HAP-1 (cell line): ENCODE data around the gene KIF12.
"Not testable (repeated sequence)": the region's sequence is repeated elsewhere in the genome, so short reads cannot be mapped to it uniquely, and the experiment has no call there.

Experiments
- DNase-seq, 2 experiments: peaks; one replicate each; pipeline ENCODE4 v3.0.0-alpha.2; 2016 to 2020; ENCODE audit warnings: low spot score in 2 of 2
- H3K27me3 ChIP-seq: fragments of 250-450 bp; sonication (Bioruptor Pico); 2 replicates; pipeline ENCODE4 v1.5.1; 2020; ENCODE audit warnings: low read depth, mild to moderate bottlenecking, moderate library complexity
- H3K36me3 ChIP-seq: fragments of 250-450 bp; sonication (Bioruptor Pico); replicated peaks from 2 replicates; pipeline ENCODE4 v1.5.1; 2020; ENCODE audit warnings: mild to moderate bottlenecking
- H3K4me1 ChIP-seq: fragments of 250-450 bp; sonication (Bioruptor Pico); 2 replicates; pipeline ENCODE4 v1.5.1; 2020; ENCODE audit warnings: mild to moderate bottlenecking
- H3K4me3 ChIP-seq: fragments of 250-450 bp; sonication (Bioruptor Pico); 2 replicates; pipeline ENCODE4 v1.5.1; 2020; ENCODE audit warnings: mild to moderate bottlenecking, moderate library complexity
- H3K9me3 ChIP-seq: fragments of 250-450 bp; sonication (Bioruptor Pico); 2 replicates; pipeline ENCODE4 v1.5.1; 2020; ENCODE audit warnings: mild to moderate bottlenecking, moderate library complexity
- in situ Hi-C: fragments of 300-500 bp; cut with MboI; formaldehyde crosslinking; loops from 3 replicates; pipeline ENCODE4 v1.14.3; 2020; ENCODE audit warnings: low sequenced_read_pairs, inconsistent platforms, mixed read lengths

KIF12 gene

GRCh38 chr9:114130141-114130540, 31.0 kb upstream of the KIF12 start:
- Histone ChIP-seq H3K9me3 (no peaks in the 10 kb centered on the region), H3K4me1 (peaks cover 8% of the 10 kb centered on the region), H3K36me3 (no peaks in the 10 kb centered on the region), H3K27me3 (no peaks in the 10 kb centered on the region), H3K4me3 (no peak overlapping the region)
- in situ Hi-C loops, result no loop called here
- DNase-seq, result no peak

GRCh38 chr9:114128759-114129158, 29.7 kb upstream of the KIF12 start:
- H3K9me3 ChIP-seq, H3K27me3 ChIP-seq, H3K4me3 ChIP-seq, DNase-seq, H3K4me1 ChIP-seq, H3K36me3 ChIP-seq, in situ Hi-C loops: not testable (repeated sequence)

DNA sequence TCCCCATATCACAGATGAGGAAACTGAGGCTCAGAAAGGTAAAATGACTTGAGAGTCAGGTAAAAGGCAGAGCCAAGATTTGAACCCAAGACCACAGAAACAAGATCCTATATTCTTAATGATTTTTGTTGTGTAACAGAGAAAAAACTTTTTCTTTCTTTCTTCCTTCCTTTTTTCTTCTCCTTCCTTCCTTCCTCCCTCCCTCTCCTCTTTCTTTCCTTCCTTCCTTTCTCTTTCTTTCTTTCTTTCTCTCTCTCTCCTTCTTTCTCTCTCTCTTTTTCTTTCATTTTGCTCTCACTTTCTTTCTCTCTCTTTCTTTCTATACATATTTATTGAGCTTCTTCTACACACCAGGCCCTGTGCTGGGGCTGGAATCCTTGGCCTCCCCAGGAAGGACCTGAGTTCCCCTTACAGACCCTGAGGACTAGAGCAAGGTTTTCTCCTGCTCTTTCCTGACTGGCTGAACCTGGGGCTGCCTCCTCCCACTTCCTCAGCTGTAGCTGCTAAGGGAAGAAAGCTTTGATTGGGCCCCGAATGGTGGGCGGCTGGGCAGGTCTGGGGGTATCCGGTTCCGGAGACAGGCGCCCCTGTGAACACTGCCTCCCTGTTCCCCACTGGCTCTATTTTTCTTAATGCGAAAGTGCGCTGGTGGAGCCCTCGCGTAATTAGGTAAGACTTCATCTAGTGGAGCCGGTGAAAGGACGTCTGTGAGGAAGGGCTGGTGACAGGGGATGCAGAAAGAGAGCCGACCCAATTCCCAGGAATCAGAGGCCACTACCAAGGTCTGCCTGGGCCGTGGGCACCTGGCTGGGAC, 27.4 kb upstream of the KIF12 start:
- Histone ChIP-seq H3K36me3 (no peaks in the 10 kb centered on the region), H3K4me1 (peaks cover under 1% of the 10 kb centered on the region), H3K4me3 (no peak overlapping the region), H3K27me3 (no peaks in the 10 kb centered on the region), H3K9me3 (no peaks in the 10 kb centered on the region)
- DNase-seq, result no peak
- in situ Hi-C loops, result no loop called here

- in situ Hi-C loops, result no loop called here
- H3K36me3 ChIP-seq, result no peaks in the 10 kb centered on the region
- H3K9me3 ChIP-seq, result no peaks in the 10 kb centered on the region
- no peak for DNase-seq
- no peak overlapping the region for H3K4me3 ChIP-seq
- H3K27me3 ChIP-seq, result no peaks in the 10 kb centered on the region; the same call in 1 of the 2 replicates
- H3K4me1 ChIP-seq, result no peaks in the 10 kb centered on the region
Observed at GRCh38 chr9:114125476-114126013, 26.5 kb upstream of the KIF12 start.

- Histone ChIP-seq H3K36me3 (no peaks in the 10 kb centered on the region), H3K4me3 (no peak overlapping the region), H3K4me1 (no peaks in the 10 kb centered on the region), H3K9me3 (no peaks in the 10 kb centered on the region), H3K27me3 (peaks cover 3% of the 10 kb centered on the region; the same call in 1 of the 2 replicates)
- DNase-seq, result no peak
- in situ Hi-C loops, result no loop called here
Observed at GRCh38 chr9:114124666-114125475, 25.8 kb upstream of the KIF12 start.

DNA sequence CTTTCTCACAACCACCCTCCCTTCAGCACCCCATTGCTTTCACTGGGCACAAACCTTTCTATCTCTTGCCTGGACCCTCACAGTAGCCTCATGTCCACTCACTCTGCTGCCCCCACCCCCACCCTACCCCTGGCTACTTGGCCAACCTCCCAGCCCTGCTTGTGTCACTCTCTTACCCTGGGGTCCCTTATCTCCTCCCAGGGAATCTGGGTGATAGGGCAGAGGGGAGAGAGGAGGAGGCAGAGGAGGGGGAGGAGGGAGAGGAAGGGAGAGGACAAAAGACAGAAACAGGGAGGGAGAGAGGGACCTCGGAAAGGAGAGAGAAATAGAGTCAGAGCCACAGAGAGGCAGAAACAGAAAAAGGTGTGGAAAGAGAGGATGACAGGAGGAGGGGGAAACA, 25.0 kb upstream of the KIF12 start:
- no peak for DNase-seq
- H3K4me1 ChIP-seq, result no peaks in the 10 kb centered on the region
- H3K9me3 ChIP-seq, result no peaks in the 10 kb centered on the region
- H3K36me3 ChIP-seq, result no peaks in the 10 kb centered on the region
- H3K27me3 ChIP-seq, result peaks cover 3% of the 10 kb centered on the region
- no peak overlapping the region for H3K4me3 ChIP-seq
- in situ Hi-C loops, result no loop called here

- no peak overlapping the region for H3K4me3 ChIP-seq
- H3K27me3 ChIP-seq, result peaks cover 9% of the 10 kb centered on the region
- in situ Hi-C loops, result no loop called here
- no peaks in the 10 kb centered on the region for H3K4me1 ChIP-seq
- no peaks in the 10 kb centered on the region for H3K36me3 ChIP-seq
- H3K9me3 ChIP-seq, result no peaks in the 10 kb centered on the region
- DNase-seq, result no peak
Observed at GRCh38 chr9:114123031-114123977, 24.2 kb upstream of the KIF12 start.

GRCh38 chr9:114122136-114123027, 23.3 kb upstream of the KIF12 start:
- in situ Hi-C loops, result no loop called here
- no peak for DNase-seq
- Histone ChIP-seq H3K9me3 (no peaks in the 10 kb centered on the region), H3K4me1 (no peaks in the 10 kb centered on the region), H3K27me3 (peaks cover 19% of the 10 kb centered on the region), H3K4me3 (no peak overlapping the region), H3K36me3 (no peaks in the 10 kb centered on the region)

DNA sequence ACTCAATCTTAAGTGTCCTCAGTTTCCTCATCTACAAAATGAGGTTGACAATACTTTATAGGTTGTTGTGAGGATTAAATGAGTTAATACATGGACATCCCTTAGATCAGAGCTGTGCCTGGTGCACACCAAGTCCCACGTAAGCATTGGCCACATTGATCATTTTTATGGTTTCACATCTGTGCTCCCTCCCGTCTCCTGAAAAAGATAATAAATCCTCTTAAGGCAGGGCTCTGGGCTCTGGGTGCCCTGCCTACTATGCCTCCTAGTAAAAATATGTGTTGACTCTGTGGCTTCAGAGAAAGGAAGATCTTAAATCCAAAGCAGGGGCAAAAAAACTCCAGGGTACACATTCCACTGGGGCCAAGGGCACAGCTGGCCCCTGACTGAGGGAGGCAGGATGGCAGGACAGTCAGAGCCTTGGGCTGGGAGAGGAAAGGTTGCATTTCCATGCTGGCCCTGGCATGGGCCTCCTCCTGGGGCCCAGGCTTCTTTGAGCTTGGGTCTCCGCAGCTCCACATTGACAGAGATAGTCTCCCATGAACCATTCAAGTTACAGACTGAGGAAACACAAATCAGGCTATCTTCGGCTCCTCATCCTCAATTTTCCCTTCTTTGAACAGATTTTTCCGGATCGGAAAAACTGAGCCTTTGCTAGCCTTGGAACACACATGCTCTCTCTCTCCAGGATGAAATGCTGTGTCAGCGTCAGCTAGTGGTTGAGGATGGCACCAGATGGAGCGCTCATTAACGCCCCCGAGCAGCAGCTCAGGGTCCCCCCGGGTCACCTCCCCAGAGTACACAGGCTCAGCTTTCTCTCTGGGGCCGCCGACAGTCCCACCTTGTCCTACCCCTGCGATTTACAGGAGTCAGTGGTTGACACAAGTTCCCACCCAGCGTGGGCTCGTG, 22.4 kb upstream of the KIF12 start:
- in situ Hi-C loops, result no loop called here
- Histone ChIP-seq H3K9me3 (no peaks in the 10 kb centered on the region), H3K36me3 (no peaks in the 10 kb centered on the region), H3K4me1 (no peaks in the 10 kb centered on the region), H3K4me3 (no peak overlapping the region), H3K27me3 (peaks cover 19% of the 10 kb centered on the region)
- DNase-seq, result no peak

DNA sequence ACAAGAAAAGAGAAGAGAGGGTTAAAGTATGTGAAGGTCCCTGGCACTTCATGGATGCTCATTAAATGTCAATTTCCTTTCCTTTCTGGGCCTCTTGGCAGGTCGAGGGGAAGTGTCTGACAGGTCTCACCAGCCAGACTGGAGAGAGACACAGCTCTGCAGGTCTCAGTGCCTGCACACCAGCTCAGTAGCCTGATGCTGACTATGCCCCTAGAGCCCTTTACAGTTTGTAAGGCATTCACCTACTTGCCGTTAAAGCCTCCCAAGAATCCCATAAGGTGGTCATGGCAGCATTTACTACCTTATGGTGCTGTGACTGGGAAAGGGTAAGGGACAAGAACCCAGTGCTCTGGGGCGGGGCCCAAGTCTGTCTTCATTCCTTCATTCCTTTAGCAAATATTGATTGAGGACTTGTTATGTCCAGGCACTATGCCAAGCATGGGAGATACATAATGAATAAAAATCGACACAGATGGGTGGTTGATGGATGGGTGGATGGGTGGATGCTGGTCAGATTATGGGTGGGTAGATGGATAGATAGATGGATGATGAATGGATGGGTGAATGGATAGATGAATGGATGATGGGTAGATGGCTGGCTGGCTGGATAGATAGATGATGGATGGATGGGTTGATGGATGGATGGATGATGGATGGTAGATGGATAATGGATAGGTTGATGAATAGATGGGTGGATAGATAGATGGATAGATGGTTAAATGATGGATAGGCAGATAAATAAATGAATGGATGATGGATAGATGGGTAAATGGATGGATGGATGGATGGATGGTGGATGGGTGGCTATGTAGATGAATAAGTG, 21.3 kb upstream of the KIF12 start:
- in situ Hi-C loops, result no loop called here
- DNase-seq, result no peak
- H3K27me3 ChIP-seq, result peaks cover 19% of the 10 kb centered on the region

More for the DNA sequence above, 21.3 kb upstream of the KIF12 start:
- Histone ChIP-seq H3K9me3 (no peaks in the 10 kb centered on the region), H3K36me3 (no peaks in the 10 kb centered on the region), H3K4me3 (no peak overlapping the region), H3K4me1 (no peaks in the 10 kb centered on the region)
